ENCODE data around the gene CDCP2.

CDCP2 gene

GRCh38 chr1:54152696-54153095 lies at the start of gene CDCP2:
TSS of gene CDCP2 (minus strand) at chr1:54153000. CDS start at chr1:54152922, 78 bp downstream.
- no peak for DNase-seq (ENCODE audit: low read depth, low spot score)

DNA sequence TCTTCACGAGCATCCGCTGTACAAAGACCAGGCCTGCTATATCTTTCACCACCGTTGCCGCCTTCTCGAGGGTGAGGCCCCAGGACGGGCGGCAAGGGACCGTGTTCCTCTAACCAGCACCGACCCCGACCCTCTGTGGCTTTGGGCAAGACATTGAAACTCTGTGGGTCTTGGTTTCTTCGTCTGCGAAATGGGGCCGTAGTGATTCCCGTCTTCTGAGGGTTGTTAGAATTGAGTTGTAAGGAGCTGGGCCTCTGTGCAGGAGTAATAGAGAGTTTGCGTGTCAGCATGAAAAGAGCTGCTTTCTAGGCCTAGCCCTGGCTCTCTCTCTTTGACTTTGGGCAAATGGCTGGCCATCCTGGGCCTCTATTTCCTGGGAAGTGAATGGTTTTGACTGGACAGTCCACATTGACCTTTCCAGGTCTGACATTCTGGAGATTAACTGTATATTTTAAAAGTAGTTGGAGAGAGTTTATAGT lies 47.8 kb upstream of the CDCP2 start:
- DNase-seq (ENCODE audit: low read depth, low spot score), result no peak

- peak; percentile 95 for DNase-seq (ENCODE audit: low read depth, low spot score)
Observed at GRCh38 chr1:54199765-54200518, 47.1 kb upstream of the CDCP2 start, which contains the start of the genes CYB5RL and MRPL37. TSS of gene CYB5RL (minus strand) at chr1:54200030. CDS start at chr1:54195616, 4,414 bp downstream. TSS of gene MRPL37 (plus strand) at chr1:54200167. CDS start at chr1:54200244, 77 bp downstream.

DNA sequence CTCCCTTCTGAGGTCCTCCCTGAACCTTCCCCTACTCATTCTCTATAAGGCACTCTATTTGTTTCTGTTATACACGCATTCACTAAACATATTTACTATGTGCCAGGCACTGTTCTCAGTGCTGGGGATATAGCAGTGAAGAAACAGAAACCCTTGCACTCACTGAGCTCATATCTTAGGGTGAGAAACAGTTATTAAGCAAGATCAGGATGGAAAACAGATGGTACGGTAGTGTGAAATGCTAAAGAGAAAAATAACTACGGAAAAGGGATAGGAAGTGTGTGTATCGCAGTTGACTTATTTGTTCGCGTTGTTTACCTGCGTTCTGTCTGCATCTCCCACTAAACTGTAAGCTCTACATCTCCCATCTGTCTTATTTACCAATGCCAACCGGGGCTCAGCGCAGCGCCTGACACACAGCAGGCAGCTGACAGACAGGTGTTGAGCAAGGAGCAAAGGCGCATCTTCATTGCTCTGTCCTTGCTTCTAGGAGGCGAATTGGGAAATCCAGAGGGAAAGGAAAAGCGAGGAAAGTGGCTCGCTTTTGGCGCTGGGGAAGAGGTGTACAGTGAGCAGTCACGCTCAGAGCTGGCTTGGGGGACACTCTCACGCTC lies 46.5 kb upstream of the CDCP2 start:
- no peak for DNase-seq (ENCODE audit: low read depth, low spot score)

DNA sequence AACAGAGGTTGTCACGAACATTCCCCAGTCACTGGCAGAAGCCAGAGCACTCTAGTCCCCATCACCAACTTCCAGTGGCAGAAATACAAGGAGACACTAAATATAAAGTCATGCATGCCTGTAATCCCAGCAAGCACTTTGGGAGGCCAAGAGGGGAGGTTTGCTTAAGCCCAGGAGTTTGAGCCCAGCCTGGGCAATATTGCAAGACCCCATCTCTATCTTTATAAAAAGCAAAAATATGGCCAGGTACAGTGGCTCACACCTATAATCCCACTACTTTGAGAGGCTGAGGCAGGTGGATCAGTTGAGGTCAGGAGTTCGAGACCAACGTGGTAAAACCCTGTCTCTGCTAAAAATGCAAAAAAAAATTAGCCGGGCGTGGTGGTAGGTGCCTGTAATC lies 40.7 kb upstream of the CDCP2 start:
- DNase-seq (ENCODE audit: low read depth, low spot score), result no peak

GRCh38 chr1:54191525-54191924 lies 38.7 kb upstream of the CDCP2 start:
- DNase-seq (ENCODE audit: low read depth, low spot score), result no peak

DNA sequence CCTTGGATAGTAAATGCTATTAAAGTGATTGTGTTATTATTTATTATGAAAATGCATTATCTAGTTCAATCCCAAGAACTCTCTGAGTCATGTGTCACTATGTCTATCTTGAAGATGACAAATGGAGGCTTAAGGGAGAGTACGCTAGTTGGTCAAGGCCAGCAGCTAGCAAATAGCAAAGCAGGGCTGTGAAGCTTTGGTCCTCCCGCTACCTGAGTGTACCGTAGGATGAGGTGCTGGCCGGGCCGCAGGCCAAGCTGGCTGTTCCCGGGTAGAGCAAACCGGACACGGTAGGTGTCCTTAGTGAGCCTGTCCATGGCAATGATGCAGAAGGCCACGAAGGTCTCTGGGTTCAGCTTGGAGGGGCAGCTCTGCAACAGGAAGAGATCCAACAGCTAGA lies 37.7 kb upstream of the CDCP2 start:
- DNase-seq (ENCODE audit: low read depth, low spot score), result no peak

DNA sequence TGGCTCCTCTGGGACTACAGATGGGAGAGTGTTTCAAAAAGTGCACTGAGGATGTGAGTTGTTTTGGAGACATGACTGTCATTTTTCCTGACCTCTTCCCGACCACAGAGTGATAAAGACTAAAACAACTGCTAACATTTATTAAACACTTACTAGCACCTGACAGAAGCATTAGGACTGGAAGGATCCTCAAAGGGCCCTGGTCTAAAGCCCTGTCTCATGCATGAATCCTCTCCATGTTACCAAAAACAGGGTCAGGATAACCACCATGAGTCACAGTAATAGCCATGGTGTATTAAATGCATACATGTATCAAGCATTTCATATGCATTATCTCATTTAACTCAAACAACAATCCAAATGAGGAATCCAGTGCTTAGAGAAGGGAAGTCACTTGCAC lies 35.5 kb upstream of the CDCP2 start:
- no peak for DNase-seq (ENCODE audit: low read depth, low spot score)

DNA sequence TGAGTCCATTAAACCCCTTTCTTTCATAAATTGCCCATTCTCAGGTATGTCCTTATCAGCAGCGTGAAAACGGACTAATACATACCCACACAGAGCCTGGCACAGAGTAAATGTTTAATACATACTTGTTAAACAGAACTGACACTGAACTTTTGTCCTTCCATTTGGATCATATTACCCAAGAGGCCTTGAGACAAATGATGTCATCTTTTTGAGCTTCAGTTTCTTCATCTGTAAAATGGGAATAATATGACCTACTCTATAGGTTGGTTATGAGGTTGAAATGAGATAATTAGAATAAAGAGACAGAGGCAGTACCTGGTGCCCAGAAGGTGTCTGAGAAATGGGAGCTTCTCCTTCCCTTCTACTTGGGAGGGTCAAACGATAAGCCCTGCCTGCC lies 33.3 kb upstream of the CDCP2 start:
- no peak for DNase-seq (ENCODE audit: low read depth, low spot score)

GRCh38 chr1:54180701-54181360 lies 28.0 kb upstream of the CDCP2 start:
- DNase-seq (ENCODE audit: low read depth, low spot score), result no peak

- no peak for DNase-seq (ENCODE audit: low read depth, low spot score)
Observed at GRCh38 chr1:54178296-54179070, 25.7 kb upstream of the CDCP2 start.

GRCh38 chr1:54177726-54178125 lies 24.9 kb upstream of the CDCP2 start:
- no peak for DNase-seq (ENCODE audit: low read depth, low spot score)

- DNase-seq (ENCODE audit: low read depth, low spot score), result no peak
Observed at GRCh38 chr1:54176621-54177327, 24.0 kb upstream of the CDCP2 start.

- DNase-seq (ENCODE audit: low read depth, low spot score), result no peak
Observed at GRCh38 chr1:54174106-54174505, 21.3 kb upstream of the CDCP2 start.

DNA sequence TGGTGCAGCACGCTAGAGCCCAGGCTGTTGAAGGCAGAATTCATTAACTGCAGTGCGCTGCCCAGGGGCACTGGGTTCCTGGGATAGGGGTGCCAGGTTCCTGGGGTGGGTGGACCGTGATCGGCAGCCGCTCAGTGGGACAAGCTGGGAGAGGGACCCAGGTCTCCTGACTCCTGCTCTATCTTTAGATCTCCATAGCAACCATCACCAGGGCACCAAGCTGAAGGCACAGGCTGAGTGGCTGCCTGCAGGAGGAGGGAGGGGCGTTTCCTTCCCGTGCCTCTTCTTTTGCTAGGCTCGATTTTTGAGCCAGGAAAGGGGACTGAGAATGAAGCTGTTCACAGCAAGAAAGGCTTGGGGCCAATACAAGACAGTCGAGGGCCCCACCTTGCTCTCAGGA lies 20.9 kb upstream of the CDCP2 start:
- no peak for DNase-seq (ENCODE audit: low read depth, low spot score)

GRCh38 chr1:54172614-54173599 lies 20.1 kb upstream of the CDCP2 start:
- DNase-seq (ENCODE audit: low read depth, low spot score), result no peak

- DNase-seq (ENCODE audit: low read depth, low spot score), result no peak
Observed at GRCh38 chr1:54171606-54172005, 18.8 kb upstream of the CDCP2 start.

DNA sequence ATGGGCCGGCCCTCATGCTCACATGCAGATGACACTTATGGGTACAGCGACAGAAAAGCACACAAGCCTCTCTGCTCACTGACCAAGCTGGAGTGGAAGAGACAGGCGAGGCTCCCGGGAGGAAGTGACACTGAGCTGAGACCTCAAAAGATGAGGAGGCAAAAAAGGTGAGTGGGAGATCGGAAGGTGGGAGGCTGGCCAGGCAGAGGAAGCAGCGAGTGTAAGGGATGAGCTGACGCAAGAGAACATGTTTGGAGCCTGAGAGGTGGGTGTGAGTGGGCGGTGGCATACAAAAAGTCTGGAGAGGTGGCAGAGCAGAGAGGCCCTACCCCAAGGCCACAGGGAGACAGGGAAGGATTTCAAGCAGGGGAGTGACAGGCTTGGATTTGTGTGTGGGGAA lies 18.2 kb upstream of the CDCP2 start:
- no peak for DNase-seq (ENCODE audit: low read depth, low spot score)

GRCh38 chr1:54169068-54169467 lies 16.3 kb upstream of the CDCP2 start:
- no peak for DNase-seq (ENCODE audit: low read depth, low spot score)

All from iPS DF 19.7 (cell line).